GM20000 (cell line): ENCODE measurements around the gene KRTAP10-1.

Experiments
- DNase-seq: peaks from one replicate; pipeline ENCODE4 v3.0.0; 2012; ENCODE audit warnings: low spot score
- TF ChIP-seq, protein P1 (sequence below): IDR thresholded peaks from 2 replicates; pipeline ENCODE4 v1.5.1; 2012; ENCODE audit warnings: mild to moderate bottlenecking, control low read depth; ENCODE audit errors: extremely low read depth, missing control alignments

KRTAP10-1 gene

DNA sequence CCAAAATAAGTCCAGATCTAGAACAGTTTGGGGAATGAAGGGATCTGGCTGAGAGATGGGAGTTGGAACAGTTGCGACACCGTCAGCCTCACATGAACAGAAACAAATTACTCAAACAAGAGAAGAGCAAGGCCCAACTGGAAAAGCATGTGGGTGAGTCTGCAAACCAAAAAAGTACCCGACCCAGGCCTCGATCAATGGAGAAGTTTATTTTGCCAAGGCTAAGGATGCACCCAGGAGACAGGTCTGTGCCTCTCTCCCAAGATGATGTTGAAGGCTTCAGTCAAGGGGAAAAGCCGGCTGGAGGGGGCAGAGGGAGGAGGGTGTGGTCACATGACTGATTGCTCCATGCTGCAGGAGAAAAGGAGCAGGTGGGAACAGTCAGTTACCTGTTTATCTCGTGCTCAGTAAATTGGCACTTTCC lies 42.3 kb downstream of the KRTAP10-1 start:
- DNase-seq = no peak
- TF ChIP-seq, protein P1, sequence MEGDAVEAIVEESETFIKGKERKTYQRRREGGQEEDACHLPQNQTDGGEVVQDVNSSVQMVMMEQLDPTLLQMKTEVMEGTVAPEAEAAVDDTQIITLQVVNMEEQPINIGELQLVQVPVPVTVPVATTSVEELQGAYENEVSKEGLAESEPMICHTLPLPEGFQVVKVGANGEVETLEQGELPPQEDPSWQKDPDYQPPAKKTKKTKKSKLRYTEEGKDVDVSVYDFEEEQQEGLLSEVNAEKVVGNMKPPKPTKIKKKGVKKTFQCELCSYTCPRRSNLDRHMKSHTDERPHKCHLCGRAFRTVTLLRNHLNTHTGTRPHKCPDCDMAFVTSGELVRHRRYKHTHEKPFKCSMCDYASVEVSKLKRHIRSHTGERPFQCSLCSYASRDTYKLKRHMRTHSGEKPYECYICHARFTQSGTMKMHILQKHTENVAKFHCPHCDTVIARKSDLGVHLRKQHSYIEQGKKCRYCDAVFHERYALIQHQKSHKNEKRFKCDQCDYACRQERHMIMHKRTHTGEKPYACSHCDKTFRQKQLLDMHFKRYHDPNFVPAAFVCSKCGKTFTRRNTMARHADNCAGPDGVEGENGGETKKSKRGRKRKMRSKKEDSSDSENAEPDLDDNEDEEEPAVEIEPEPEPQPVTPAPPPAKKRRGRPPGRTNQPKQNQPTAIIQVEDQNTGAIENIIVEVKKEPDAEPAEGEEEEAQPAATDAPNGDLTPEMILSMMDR = no peak

DNA sequence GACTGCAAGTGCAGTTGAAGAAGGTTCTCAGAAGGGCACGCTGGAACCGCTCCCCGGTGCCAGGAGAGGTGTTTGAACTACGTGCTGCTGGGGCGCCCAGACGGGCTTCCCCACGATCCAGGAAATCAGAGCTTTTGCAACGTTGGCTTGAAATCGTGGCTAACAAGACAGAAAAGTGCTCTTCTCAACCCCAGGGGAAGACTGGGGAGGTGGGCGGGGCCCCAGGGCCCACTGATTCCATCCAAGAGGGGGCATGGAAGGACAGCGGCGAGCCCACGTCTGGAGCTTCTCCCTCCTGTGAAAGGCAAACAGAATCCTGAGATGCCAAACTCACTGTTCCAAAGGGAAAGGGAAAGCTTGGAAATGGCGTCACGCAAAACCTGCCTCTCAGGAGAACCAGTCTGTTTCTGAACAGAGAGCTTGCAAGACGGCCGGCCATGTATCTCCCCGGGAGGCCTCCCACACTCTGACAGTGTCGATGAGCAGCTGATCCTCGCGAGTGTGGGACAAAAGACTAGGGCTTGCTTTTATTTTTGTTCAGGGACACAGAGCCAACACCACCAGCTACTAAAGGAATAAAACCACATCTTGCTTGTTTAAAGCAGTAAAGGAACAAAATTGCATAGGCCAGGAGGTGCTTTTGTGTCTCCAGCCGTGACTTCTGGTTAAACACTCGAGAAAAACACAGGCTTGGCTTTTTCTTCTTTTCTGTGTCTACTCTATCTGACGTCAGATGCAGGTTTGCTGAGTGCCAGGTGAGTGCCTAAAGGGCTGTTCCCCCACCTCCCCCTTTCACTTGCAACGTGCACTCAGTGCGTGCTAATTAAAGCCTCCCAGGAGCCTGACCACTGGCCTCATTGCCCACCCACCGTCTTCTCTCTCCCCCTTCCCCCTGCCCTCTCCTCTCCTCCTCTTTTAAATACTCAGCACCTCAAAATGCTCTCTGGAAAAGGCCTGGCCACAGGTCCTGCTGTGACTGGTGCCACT lies 43.1 kb downstream of the KRTAP10-1 start:
- TF ChIP-seq, protein P1 = no peak
- DNase-seq = no peak

DNA sequence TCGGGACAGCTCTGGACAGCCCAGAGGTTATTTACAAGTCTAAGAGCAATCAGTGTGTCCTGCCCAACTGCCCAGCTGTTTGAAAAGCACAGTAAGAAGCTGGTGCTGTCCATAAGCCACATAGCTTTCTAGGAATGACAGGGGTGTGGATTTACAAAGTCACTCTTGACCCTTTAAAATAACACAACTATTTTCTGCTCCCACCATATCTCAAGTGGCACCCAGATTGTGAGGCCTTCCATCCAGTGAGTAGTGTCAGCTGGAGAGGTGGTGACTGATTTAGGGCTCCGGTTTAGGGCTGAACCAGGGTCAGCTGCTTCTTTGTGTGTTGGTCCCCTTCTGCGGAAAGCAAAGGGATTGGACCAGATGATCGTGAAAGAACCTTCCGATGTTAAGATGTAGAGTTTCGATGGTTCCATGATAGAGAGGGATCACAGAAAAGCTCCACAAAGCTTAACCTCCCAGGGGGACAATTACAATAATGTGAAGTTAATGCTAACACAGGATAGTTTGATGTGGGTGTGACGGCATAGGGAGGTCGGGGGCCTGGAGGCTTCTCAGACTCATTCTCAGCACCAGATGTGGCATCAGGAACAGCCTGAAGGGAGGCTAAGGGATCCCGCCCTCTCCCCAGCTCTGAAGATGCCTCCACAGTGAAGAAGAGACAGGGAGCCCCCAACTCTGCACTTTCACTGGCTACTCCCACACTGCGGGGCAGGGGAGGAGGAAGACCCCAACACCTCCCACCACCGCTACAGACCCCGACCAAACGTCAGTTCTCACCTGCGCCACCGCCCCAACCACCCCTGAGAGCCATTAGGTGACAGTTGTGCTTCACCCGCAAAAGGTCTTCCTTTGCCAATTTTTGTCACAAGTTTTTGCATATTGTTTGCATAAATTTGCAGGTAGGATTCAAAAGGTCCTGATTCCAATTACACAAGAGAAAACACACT lies 44.1 kb downstream of the KRTAP10-1 start:
- DNase-seq = no peak
- TF ChIP-seq, protein P1 = no peak

DNA sequence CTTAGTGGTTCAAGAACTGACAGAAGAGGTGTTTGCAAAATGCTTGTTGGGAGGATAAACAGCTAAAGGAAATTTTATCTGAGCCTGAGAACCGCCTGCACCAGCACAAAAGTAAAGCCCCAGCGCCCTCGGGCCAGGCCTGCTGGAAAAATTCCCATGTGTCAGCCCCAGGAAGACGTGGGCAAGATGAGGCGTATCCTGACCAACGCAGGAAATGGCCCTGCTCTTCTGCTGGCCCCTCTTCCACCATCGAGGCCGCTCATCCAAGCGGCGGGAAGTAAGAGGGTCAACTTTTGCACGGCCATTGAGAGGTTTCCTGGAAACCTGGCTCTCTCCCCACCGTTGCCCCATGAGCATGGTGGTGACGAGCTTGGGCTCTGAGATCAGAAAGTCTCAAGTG lies 45.0 kb downstream of the KRTAP10-1 start:
- no peak for DNase-seq
- TF ChIP-seq, protein P1 = no peak

DNA sequence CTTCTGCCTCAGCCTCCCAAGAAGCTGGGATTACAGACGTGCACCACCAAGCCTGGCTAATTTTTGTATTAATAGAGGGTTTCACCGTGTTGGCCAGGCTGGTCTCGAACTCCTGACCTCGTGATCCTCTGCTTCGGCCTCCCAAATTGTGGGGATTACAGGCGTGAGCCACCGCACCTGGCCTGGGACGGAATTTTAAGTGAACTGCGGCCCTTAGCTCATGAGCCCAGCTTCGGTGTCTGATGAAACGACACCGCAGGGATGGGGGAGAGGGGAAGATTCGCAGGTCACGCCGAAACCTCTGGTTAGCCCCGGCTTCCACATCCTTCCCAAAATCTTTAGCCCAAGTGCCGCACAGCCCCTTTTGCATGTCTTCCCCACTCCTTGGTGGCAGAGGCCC lies 45.6 kb downstream of the KRTAP10-1 start:
- TF ChIP-seq, protein P1 = no peak
- DNase-seq = no peak

- TF ChIP-seq, protein P1 = no peak
- no peak for DNase-seq
Measured at GRCh38 chr21:44492567-44493385, 47.2 kb downstream of the KRTAP10-1 start.
